ENCODE data around the gene REPS2.

- no peak for TF ChIP-seq CTCF (IDR thresholded peaks at IDR 0.05)
- TF ChIP-seq EP300 (IDR thresholded peaks at IDR 0.05; ENCODE audit: low read depth), result no peak
- TF ChIP-seq POLR2A (IDR thresholded peaks at IDR 0.05), result no peak
- TF ChIP-seq POLR2AphosphoS5 (IDR thresholded peaks at IDR 0.05), result no peak
These were observed 35.5 kb downstream of the REPS2 start for GRCh38 chrX:16981980-16982379.

All from transverse colon (tissue), 4 donors.